Spleen (tissue), 11 donors: ENCODE measurements around the gene TMTC3. TPM values are rescaled to one million over a fixed set of nuclear protein-coding genes. Genes with fewer than 3 reads are reported as not detected.

Source experiments
- DNase-seq: peaks from one replicate; pipeline ENCODE4 v3.0.0-alpha.2; 2020
- H3K27ac ChIP-seq, 8 donors: fragments of 200-600 bp; sonication (generic) in 7 of 8; 1 replicate in 4 of 8; 2 replicates in 4 of 8; pipeline versions ENCODE4 v1.5.0 to v1.8.0; 2016 to 2021; ENCODE audit warnings: inconsistent platforms in 4 of 8, mild to moderate bottlenecking in 4 of 8, moderate library complexity in 1 of 8
- H3K27me3 ChIP-seq, 7 donors: fragments of 200-600 bp; sonication (generic) in 6 of 7; replicated peaks in 1 of 7; 1 replicate in 4 of 7; 2 replicates in 3 of 7; pipeline versions ENCODE4 v1.5.0 to v1.8.0; 2016 to 2021; ENCODE audit warnings: inconsistent platforms in 3 of 7, mild to moderate bottlenecking in 1 of 7
- H3K36me3 ChIP-seq, 6 donors: fragments of 200-600 bp; sonication (generic) in 5 of 6; 1 replicate in 4 of 6; 2 replicates in 2 of 6; pipeline versions ENCODE4 v1.5.0 to v1.8.0; 2016 to 2021; ENCODE audit warnings: inconsistent platforms in 2 of 6
- H3K4me1 ChIP-seq, 6 donors: fragments of 200-600 bp; sonication (generic) in 5 of 6; 1 replicate in 3 of 6; 2 replicates in 3 of 6; pipeline versions ENCODE4 v1.5.0 to v1.8.0; 2016 to 2021; ENCODE audit warnings: inconsistent platforms in 3 of 6
- H3K4me3 ChIP-seq, 8 donors: fragments of 200-600 bp; sonication (generic) in 7 of 8; 1 replicate in 4 of 8; 2 replicates in 4 of 8; pipeline versions ENCODE4 v1.5.0 to v1.8.0; 2016 to 2021; ENCODE audit warnings: inconsistent platforms in 4 of 8, mild to moderate bottlenecking in 4 of 8, moderate library complexity in 2 of 8
- H3K9me3 ChIP-seq, 8 donors: fragments of 200-600 bp; sonication (generic) in 7 of 8; 1 replicate in 4 of 8; 2 replicates in 4 of 8; pipeline versions ENCODE4 v1.5.0 to v1.8.0; 2016 to 2021; ENCODE audit warnings: inconsistent platforms in 4 of 8
- CTCF ChIP-seq, 11 experiments: fragments of 200-600 bp in 7 of 11; fragments of 450-650 bp in 4 of 11; sonication (generic) in 4 of 11; IDR thresholded peaks in 8 of 11; conservative IDR thresholded peaks in 3 of 11; 1 replicate in 7 of 11; 2 replicates in 4 of 11; pipeline versions ENCODE4 v1.4.0 to v1.8.0; 2016 to 2021; ENCODE audit warnings: antibody characterized with exemption in 11 of 11, inconsistent platforms in 4 of 11, mild to moderate bottlenecking in 1 of 11
- POLR2A ChIP-seq, 3 donors: fragments of 450-650 bp; IDR thresholded peaks; one replicate each; pipeline ENCODE4 v1.5.1; 2017; ENCODE audit warnings: antibody characterized with exemption in 3 of 3, mild to moderate bottlenecking in 1 of 3
- POLR2AphosphoS5 ChIP-seq, 3 donors: sonication (generic); formaldehyde crosslinking; IDR thresholded peaks; one replicate each; pipeline ENCODE4 v1.5.1; 2017; ENCODE audit warnings: antibody characterized with exemption in 3 of 3
- WGBS, 5 donors: extraction: QIAGEN DNeasy Blood & Tissue Kit in 3 of 5; methylation state at CpG; one replicate each; pipeline versions ENCODE4 v1.1.5 to v1.1.7; 2013 to 2018; 5-methylcytosine and 5-hydroxymethylcytosine counted together
- intact Hi-C: fragments of 100-400 bp; cut with DNase I; formaldehyde crosslinking; loops from one replicate; pipeline ENCODE4 v1.15.0; 2023; ENCODE audit warnings: low total_unique reads
- polyA plus RNA-seq, 3 donors: library from polyadenylated mRNA; stranded (reverse); fragments of 200-250 nt; gene quantifications; one replicate each; pipeline ENCODE4 v1.2.1, GENCODE V29; 2013
- total RNA-seq, 7 donors: library from RNA; depleted of rRNA in 3 of 7; stranded (reverse); fragments of >200 nt in 3 of 7; fragmentation: NEBNext Ultra II Directional in 4 of 7; extraction: Animal tissue kit (Norgen Biotek cat#: 25700) in 4 of 7; gene quantifications; one replicate each; pipeline versions ENCODE4 v1.1.0 to v1.2.1, GENCODE V29; 2016 to 2021
- donor health status: healthy with polysubstance abuse.
- donor health status: DM: no; HTN: no; CAD: no; lungs with moderate emphysema.
- donor health status: DM: no; HTN: no; CAD: no.
- donor health status: Bipolar disorder and iron deficiency.
- donor health status: healthy.
- donor health status: DM: no; HTN: no; CAD: no.
- donor health status: DM: yes; HTN: yes; CAD: no.

Gene TMTC3
- total and polyA plus RNA-seq, 10 donors, result 1.5 to 14.5 (median 10.1) TPM

GRCh38 chr12:88175544-88175943 lies 33.4 kb downstream of the TMTC3 start:
- no peaks in the 10 kb centered on the region for H3K9me3 ChIP-seq
- no peak overlapping the region for H3K27ac ChIP-seq
- 88 to 99% (median 93%) methylated on average over 3 of the region's 3 CpGs for WGBS, 5 donors
- no peak overlapping the region for H3K4me3 ChIP-seq
- no peaks in the 10 kb centered on the region for H3K4me1 ChIP-seq
- DNase-seq, result no peak
- no peak for TF ChIP-seq CTCF (IDR thresholded peaks at IDR 0.05 in 8 of 11, conservative IDR thresholded peaks at IDR 0.05 in 3 of 11)
- no peak for TF ChIP-seq POLR2AphosphoS5 (IDR thresholded peaks at IDR 0.05)
- TF ChIP-seq POLR2A (IDR thresholded peaks at IDR 0.05), result no peak
- intact Hi-C loops, result no loop called here
- H3K36me3 ChIP-seq, result peaks cover 0 to 100% (median 43%) of the 10 kb centered on the region in 6 donors
- H3K27me3 ChIP-seq, result no peaks in the 10 kb centered on the region

GRCh38 chr12:88179436-88180014 lies 37.4 kb downstream of the TMTC3 start:
- Histone ChIP-seq H3K4me1 (no peaks in the 10 kb centered on the region), H3K27me3 (no peaks in the 10 kb centered on the region), H3K4me3 (no peak overlapping the region), H3K27ac (no peak overlapping the region), H3K36me3 (peaks cover 0 to 100% (median 35%) of the 10 kb centered on the region in 6 donors), H3K9me3 (peaks cover 0 to 4% (median 0%) of the 10 kb centered on the region in 8 donors)
- DNase-seq, result no peak
- 95 to 98% (median 97%) methylated on average over 6 of the region's 6 CpGs for WGBS, 5 donors
- TF ChIP-seq POLR2A (IDR thresholded peaks at IDR 0.05) (no peak), CTCF (IDR thresholded peaks at IDR 0.05 in 8 of 11, conservative IDR thresholded peaks at IDR 0.05 in 3 of 11) (no peak), POLR2AphosphoS5 (IDR thresholded peaks at IDR 0.05) (no peak)
- intact Hi-C loops, result no loop called here

- Histone ChIP-seq H3K27ac (no peak overlapping the region), H3K36me3 (peaks cover 0 to 87% (median 23%) of the 10 kb centered on the region in 6 donors), H3K4me3 (no peak overlapping the region), H3K4me1 (no peaks in the 10 kb centered on the region), H3K9me3 (peaks cover 0 to 6% (median 0%) of the 10 kb centered on the region in 8 donors), H3K27me3 (no peaks in the 10 kb centered on the region)
- WGBS, 5 donors, result 85 to 94% (median 92%) methylated on average over 3 of the region's 3 CpGs
- TF ChIP-seq CTCF (IDR thresholded peaks at IDR 0.05 in 8 of 11, conservative IDR thresholded peaks at IDR 0.05 in 3 of 11), result no peak
- TF ChIP-seq POLR2A (IDR thresholded peaks at IDR 0.05), result no peak
- TF ChIP-seq POLR2AphosphoS5 (IDR thresholded peaks at IDR 0.05), result no peak
- intact Hi-C loops, result no loop called here
- no peak for DNase-seq
Measured at GRCh38 chr12:88181881-88182280, 39.8 kb downstream of the TMTC3 start.

GRCh38 chr12:88182416-88182815 lies 40.3 kb downstream of the TMTC3 start:
- peaks cover 0 to 81% (median 23%) of the 10 kb centered on the region in 6 donors for H3K36me3 ChIP-seq
- intact Hi-C loops, result no loop called here
- TF ChIP-seq POLR2AphosphoS5 (IDR thresholded peaks at IDR 0.05) (no peak), CTCF (IDR thresholded peaks at IDR 0.05 in 8 of 11, conservative IDR thresholded peaks at IDR 0.05 in 3 of 11) (no peak), POLR2A (IDR thresholded peaks at IDR 0.05) (no peak)
- H3K4me3 ChIP-seq, result no peak overlapping the region
- no peaks in the 10 kb centered on the region for H3K27me3 ChIP-seq
- WGBS, 5 donors, result 95 to 99% (median 97%) methylated on average over 3 of the region's 3 CpGs
- no peak for DNase-seq
- peaks cover 0 to 6% (median 0%) of the 10 kb centered on the region in 8 donors for H3K9me3 ChIP-seq
- H3K27ac ChIP-seq, result no peak overlapping the region
- H3K4me1 ChIP-seq, result no peaks in the 10 kb centered on the region
